Inflammatory macrophage treated with lipopolysaccharide for 1 hour (primary cell): ENCODE measurements around the gene PRICKLE3.

Source experiments
- DNase-seq, 2 donors: peaks; one replicate each; pipeline ENCODE4 v3.0.0-alpha.2; 2020 to 2022

PRICKLE3 gene

DNA sequence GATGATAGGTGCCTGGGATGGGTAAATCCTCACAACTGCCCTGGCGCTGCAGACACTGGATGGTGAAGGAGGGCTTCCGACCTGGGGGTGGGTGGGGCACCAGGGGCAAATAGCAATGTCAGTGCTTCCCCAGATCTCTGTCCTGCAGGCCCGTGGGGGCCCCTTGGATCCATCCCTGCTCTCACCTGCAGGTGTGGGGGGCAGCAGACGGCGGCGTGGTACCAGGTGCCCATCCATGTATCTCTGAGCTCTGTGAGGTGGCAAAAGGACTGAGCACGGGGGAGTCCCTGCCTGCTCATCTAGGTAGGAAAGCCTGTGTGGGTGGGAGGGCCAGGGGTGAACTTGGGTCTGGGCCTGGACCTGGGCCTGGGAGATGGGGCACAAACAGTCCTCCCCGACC, 20.4 kb upstream of the PRICKLE3 start:
- DNase-seq, result no peak

DNA sequence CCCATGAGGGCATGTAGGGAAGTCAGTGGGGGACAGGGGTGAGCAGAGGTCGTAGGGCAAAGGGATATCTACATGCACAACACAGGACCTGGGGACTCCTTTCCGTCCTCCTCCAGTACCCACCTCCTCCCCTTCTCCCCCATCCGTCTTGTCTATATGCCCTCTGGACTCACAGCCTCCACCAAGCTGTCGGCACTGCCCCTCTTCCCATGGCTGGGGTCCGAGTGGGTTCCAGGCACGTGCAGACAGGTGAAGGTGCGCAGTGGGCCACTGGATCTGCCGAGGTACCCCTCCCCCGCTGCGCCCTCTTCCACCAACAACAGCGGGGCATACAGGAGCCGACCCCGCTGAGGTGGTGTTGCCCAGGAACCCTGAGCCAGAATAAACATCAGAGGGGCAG, 19.3 kb upstream of the PRICKLE3 start:
- no peak for DNase-seq

DNA sequence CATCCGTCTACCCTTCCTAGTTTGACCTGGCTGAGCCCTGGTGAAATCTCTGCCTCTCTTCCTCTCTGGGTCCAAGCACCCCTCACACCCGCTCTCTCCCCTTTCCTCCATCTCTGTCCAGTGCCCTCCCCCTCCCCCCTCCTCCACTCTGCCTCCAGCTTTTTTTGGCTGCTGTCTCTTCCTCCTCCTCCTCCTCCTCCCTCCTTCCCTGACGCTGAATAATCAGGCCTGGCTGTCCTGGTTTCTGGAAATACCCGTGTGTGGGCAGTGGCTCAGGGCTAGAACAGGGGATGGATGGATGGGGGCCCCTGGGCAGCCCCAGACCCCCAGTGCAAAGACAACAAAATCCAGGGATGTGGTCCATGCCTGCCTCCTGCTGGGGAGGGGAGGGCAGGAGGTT, 18.5 kb upstream of the PRICKLE3 start:
- DNase-seq, result no peak

DNA sequence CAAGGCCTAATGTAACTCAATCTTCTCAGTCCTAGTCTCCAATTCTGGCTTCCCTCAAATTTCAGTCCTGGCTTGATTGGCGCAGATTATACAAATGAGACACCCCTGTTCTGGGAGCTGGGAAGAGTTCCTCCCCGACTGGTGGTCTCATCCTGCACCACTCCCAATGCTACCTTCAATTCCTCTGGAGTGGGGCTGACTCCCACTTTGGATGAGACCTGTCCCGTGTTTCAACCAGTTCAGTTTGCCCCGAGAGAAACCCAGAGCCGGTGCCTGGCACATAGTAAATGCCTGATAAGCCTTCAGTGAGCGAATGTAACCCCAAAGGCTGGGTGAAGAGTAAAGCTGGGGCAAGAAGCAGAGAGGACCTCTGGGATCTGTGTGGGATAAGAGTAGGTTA, 17.8 kb upstream of the PRICKLE3 start:
- DNase-seq, result no peak

DNA sequence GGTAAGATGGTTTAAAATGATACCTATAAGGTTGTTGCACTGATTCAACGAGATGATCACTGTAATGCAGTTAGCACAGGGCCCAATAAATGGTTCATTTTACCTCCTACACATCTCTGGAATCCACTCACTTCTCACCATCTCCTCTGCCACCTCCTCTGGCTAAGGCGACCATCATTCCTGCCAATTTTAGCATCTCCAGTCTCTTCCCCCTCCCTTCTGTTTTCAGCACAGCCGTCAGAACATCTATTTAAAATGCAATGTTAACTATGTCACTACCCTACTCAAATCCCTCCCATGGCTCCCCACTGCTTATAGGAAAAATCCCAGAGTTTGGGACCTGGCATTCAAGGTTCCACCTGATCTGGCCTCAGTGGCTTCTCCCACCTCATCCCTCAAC, 17.4 kb upstream of the PRICKLE3 start:
- no peak for DNase-seq

DNA sequence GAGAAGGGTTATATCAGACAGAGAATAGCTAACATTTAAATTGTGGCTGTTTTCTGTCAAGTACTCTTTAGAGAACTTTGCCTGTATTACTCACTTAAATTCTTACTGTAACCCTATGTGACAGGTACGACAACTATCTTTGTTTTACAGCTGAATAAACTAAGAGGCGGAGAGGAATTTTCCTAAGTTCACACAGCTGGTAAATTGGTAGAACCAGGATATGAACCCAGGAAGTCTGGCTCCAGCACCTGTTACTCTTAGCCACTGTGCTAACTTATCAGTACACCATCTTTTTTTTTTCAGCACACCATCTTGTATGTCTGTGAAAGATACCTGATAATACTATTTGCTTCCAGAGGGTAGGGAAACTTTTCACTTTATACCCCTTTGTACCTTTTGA, 15.8 kb upstream of the PRICKLE3 start:
- no peak for DNase-seq

DNA sequence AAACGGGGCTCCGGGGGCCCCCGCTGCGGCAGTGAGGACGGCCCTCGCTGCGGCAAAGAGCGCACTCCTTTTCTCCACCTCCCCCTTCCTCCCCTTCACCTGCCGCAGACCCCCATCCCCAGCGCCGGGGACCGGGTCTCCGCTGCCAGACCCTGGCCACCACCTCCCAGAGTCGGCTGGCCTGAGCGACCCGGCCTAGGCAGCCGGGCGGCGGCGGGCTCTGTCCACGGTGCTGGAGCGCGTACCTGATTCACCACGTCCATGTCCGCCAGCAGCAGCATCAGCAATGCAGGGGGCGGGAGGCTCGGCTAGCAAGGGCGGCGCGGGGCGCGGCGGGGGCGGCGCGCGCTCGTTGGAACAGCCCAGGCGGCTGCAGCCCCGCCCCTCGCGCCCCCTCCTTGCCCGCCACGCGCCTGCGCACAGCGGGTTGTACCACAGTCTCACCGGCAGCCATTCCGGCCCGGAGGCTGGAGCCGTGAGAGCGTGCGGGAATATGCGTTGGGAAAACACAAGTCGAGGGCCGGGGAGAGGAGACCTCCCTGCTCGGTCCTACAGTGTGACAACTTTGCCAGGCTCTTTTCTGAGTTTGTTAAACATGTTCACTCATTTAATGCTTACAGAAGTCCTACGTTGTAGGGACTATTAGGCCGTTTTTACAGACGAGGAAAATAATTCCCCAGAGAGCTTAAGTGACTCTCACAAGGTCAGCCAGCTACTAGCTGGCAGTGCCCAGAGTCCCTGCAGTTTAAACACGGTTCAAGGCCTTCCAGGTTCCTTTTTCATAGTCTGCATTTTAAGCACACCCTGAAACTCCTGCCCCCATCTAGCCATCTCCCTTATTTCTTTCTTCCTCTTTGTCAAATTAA, 14.0 kb upstream of the PRICKLE3 start, which contains the start of gene SYP:
Gene SYP (minus strand): TSS at position 288 of the 866 bp plus-strand sequence. CDS start 7 bp downstream, at position 281.
- peak; percentile 67 to 71 for DNase-seq

DNA sequence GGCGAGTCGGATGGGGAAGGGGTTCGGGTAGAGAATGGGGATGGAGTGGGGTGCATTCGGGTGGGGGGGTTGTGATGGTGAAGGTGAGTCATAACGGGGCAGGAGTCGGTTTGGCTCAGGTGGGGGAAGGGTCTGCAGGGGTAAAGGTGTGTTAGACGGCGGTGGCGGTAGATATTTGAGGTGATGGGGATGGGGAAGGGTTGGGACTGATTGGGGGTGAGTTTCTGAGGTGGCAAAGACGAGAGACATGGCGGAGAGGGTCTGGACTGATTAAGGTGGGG, 13.1 kb upstream of the PRICKLE3 start:
- DNase-seq, result no peak

DNA sequence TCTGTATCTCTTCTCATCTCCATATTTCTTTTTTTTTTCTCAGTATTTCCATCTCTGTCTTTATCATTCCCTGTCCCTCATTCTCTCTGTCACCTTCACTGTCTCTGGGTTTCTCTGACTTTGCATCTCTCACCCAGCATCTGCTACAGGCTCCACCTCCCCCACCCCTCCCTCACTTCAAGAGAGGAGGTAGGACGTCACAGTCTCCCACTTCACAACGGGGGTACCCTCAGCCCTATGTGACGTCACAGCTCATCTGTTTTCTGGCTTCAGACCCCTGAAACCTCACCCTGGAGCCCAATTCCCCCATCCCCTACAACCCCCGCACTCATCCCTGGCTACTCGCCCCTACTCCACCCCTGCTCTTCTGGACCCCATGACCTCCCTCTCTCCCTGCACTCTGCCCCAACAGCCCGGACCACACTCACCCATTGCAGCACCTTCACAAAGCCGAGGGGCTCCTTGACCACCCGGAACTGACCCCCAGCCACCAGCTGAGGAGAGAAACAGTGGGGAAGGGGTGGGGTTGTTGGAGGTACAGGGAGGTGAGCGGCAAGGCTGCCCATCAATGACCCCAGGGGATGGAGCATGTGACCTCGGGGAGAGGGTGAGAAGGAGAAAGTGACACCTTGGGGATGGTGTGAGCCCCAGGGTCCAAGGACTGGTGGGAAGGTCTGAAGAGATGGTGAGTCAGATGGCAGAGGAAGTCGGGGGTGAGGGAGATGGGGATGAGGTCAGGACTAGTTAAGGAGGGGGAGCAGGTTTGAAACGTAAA, 12.6 kb upstream of the PRICKLE3 start:
- DNase-seq, result no peak

DNA sequence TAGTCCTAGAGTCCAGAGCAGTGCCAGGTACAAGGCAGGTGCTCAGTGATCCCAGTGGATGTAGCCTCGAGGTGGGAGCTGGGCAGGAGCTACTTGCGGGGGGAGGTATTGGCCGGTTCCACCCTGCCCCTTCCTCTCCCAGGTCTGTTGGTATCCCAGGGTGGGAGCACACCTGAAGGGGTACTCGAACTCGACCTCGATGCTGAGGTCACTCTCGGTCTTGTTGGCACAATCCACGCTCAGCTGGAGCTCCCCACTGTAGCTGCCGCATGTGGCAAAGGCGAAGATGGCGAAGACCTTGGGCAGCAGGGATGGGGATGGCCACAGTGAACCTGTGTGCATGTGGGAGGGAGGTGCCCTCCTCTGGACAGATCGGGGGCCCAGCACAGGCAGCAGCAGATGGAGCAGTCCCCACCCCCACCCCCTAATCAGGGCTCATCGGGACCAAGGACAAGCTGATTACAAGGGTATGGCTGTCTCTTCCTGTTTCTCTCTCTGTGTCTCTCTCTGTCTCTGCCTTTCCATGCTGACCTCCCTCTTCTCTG, 11.4 kb upstream of the PRICKLE3 start:
- no peak for DNase-seq

DNA sequence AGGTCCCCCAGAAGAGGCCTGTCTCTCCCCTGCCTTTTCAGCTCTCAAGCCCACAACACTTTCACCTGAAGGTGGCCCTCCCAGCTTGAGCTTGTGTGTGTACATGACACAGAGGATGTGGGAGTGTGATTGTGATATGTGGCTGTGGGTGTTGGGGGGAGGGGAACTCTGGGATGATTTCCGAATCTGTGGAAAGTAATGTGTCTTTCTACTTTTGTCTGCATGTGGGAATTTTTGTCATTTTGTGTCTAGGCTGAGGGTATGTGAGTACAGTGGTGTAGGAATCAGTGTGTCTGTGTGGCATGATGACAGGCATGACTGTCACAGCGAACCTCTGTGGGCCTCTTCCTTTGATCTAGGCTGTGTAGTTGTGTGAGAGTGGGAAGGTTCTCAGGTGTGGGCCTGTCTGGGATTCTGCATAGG, 7.4 kb upstream of the PRICKLE3 start:
- no peak for DNase-seq

DNA sequence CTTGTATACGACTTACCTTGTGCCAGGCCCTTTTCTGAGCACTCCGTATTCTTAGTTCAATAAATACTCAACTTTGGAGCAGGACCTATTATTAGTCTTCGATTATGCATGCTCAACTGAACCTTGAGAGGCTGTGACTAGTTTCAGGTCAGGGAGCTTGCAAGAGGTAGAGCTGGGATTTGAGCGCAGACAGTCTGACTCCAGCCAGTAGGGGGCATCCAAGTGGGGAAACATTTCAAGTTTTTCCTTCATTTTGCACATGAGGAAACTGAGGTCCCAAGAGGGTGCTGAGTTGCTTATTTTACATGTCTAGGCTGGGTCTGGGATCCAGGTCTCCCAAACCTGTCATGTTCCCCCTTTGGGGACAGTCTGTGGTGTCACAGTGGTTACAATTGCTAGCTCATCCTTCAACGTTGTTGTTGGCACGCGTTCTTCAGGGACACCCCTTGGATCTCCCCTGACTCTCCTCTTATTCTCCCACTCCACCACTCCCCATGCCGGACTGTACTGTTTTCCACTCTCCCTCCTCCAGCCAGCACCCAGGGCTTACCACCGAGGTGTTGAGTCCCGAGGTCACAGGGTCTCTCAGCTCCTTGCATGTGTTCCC, 6.7 kb upstream of the PRICKLE3 start:
- DNase-seq, result peak in 1 of 2 donors; percentile 45

DNA sequence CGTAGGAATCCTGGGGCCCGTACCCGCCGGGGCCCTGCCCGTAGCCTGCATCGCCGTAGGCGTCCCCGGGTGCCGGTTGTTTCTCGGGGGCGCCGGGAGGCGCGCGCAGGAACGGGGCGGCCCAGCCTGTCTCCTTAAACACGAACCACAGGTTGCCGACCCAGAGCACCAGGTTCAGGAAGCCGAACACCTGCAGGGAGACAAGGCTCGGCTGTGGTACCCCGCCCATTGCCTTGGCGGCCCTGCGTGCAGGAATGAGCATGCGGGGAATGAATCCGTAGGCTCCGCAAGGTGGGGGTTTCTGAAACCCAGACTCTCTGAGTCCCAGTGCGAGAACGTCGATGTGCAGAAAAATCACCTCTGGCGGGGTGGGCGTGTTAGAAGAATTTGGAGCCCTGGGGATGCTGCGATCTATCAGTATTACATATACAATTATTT, 5.4 kb upstream of the PRICKLE3 start:
- no peak for DNase-seq

DNA sequence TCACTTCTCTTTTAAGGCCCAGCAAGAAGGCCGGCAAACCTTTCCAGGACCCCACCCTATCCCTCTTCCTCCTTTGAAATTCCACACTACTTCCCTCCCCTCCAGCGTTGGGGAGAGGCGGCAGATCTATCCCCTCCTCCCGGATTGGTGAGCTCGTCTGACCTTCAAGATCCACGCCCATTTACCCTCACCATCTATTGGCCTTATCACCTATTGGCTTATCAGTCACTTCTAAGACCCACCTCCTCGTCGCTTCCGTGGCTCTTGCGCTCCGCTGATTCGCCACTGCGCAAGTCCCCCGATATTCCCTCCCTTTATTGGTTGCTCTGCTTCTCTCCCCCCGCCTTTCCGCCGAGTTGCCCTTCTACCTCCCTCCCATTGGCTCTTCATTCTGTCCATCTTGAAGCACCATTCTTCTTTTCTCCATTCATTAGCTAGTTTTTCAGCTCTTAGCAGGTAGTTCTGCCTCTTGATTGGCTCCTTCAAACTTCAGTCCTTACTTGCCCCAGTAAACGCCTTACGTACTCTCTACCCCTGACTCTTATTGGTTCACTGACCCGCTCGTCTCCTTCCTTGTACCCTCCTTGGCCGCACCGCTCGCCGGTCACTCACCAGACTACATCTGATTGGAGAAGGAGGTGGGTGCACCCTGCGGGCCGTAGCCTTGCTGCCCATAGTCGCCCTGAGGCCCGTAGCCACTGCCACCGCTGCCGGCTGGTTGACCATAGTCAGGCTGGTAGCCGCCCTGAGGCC, 4.8 kb upstream of the PRICKLE3 start:
- peak; percentile 90 to 97 for DNase-seq

DNA sequence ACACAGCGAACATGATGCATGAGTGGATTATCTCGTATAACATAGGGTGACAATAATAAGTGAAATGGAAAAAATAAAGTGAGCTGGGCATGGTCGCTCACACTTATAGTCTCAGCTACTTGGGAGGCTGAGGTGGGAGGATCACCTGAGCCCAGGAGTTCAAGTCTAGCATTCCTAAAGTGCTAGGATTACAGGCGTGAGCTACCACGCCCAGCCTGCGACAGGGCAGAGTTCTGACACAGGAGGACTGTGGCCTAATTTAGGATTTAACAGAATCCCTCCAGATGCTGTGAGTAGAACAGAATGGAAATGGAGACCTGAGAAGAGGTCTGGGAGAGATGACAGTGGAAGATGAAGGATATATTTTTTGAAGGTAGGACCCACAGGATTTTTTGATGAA, 3.4 kb upstream of the PRICKLE3 start:
- no peak for DNase-seq

DNA sequence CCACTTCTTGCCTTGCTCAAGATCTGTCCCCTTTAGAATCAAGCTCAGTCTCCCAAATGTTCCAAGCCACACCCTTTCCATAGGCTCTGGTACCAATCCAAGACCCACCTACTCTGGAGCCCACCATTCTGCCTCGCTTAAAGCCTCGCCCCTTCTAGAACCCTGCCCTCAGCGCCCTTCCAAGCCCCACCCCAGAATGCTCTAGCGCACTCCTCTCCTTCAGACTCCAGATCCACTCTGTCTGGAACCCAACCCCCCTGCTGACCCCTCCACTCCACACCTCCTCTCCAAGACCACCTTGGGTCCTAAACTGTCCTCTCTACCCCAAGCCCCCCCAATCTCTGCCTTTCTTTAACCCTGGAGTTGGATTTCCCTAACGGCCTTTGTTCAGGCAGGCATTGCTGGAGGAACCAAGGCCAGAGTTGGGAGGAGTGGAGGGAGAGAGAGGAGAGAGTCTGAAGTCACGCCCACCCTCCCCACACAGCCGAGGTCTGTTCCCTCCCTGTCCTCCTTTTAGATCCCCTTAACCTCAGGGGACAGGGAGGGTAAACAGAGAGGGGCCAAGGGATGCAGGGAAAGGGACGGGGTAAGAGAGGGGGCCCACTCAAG, 2.4 kb upstream of the PRICKLE3 start:
- no peak for DNase-seq

DNA sequence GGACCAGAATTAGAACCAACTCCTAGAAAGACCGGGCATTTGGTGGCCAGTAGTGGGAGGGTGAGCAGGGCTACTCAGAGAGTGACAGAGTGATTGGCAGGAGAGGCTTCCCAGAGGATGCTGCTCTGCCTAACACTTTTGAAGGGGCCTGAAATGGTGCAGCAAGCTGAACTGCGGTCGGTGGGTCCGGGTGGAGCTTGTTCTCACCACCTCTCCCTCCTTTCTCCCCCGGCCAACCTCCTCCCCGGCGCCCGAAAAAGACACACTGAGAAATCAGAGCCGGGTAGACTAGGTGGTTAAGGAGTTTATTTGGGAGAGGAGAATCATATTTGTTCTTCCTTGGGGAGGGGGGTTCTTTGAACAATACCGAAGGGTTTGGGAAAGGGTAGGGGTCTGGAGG, 1.4 kb upstream of the PRICKLE3 start:
- DNase-seq, result no peak

DNA sequence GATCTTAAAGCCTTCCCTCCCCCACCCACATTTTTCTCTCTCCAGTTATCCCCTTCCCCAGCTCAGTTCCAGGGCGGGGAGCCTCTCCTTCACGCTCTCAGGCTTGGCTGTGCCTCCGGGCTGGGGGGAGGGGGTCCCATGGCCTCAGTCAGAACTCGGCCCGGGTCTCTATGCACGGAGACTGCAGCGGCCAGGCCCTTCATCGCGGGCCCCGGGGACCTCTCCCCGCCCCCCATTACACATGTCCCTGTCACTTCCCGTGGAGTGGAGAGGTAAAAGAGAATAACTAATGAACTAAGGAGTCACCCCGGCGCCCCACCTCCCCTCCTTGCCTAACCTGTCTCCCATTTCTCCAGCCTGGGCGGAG, 838 bp upstream of the PRICKLE3 start:
- DNase-seq, result no peak

DNA sequence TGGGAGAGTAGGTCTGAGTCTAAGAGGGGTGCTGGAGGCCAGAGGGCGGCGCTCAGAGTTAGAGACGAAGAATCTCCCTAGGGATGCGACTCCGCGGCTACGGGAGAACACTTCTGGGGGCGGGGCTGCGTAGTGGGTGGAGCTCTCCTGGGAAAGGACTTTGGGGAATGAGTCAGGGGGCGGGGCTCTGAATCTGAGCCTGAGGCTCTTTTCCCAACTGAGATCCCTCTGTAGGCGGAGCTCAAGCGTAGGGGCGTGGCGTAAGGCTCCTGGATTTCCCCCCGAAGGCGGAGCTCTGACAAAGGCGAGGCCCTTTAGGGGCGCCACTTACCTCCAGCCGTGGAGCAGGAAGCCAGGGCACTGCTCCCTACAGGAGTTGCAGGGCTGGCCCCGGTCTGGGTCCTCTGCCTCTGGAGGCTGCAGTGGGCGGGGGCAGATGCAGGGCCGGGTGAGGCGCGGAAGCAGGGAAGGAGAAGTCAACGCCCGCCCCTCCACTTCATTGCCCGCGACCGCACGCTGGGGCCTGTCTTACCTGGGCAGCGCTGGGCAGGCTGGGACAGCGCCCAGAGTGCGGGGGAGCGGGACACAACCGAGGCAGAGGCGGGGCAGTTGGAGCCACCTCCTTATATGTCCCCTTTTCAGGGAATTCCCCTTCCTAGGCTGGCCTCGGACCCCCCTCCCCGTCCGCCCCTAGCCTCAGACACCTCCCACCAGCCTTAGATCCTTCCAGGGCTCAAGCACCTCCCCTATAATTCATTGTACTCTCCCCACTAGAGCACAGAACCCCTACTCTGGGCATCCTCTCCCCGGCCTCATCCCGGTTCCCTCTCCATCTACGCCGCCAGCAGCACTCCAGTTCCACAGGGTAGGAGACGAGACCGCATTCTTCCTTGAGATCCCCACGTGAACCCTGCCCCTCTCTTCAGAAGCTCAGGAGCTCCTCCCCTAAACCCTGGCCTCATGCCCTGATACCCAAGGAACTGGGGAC, 1.6 kb downstream of the PRICKLE3 start:
- peak; percentile 73 to 80 for DNase-seq

DNA sequence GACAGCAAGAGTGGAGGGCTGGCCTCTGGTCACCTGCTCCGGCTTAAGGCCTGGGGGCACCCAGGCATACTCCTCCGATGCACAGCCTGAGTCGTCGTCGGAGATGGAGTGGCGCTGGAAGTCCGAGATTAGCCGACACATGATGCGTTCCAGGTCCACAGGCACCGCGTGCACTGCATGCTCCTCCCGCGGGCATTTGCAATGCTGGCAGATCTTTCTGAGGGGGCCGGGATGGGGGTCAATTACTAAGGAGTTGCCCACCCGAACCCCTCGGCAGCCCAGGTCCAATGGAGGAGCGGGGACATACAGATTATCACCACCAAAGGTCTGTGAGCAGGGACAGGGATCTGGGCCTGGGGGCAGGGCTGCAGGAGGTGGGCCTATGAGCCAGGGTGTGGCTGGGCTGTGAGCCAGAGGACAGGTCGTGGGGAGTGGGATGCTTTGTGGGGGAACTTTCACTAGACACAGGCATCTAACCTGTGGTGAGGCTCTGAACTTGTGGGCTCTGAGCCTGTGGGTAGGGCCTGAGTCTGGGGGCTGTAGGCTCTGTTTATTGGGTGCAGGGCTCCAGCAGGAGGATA, 2.4 kb downstream of the PRICKLE3 start:
- DNase-seq, result no peak

DNA sequence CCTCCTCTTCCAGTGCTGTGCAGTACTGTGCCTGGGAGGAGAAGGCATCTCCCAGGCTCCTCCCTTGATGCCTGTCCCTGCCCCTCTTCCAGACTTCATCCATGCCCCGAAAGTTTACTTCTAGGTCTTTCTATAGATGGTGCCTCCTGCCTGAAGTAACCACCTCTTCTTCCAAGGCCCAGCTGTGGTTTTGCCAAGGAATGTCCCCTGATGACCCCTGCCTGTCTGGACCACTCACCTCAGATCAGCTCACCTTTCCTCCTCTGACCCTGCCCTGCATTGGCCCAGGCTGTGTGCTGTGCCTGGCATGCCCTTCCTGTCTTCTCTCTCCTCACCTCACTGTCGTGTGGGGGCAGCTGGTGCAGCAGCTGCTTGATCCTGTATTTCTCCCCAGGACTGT, 6.8 kb downstream of the PRICKLE3 start:
- no peak for DNase-seq
